ENCODE data around the gene SLC39A6.

DNA sequence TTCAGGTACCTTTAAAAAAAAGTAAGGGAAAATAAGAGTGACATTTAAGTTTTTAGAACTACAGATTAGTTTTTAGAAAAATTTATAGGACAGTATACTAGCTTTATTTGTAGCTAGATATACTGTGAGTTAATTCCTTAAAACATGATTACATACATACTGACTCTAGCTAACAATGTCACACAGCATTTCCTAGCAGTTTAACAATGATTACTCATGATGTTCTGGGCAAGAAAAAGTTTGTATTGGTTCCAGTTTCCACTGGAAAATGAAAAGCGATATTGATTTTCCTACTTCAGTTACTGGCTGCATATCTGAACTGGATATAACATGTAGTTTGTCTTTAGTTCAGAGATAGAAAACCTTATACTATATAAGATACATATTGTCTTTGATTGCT, 19.4 kb downstream of the SLC39A6 start:
- TF ChIP-seq HOXA7 (CRISPR knock-in tag; IDR thresholded peaks at IDR 0.05) (no peak), KDM4B (CRISPR knock-in tag; IDR thresholded peaks at IDR 0.05) (no peak), SP5 (CRISPR knock-in tag; IDR thresholded peaks at IDR 0.05; ENCODE audit: borderline replicate concordance, low read depth) (no peak), IKZF1 (IDR thresholded peaks at IDR 0.05) (no peak), RFX3 (CRISPR knock-in tag; IDR thresholded peaks at IDR 0.05) (no peak), TBP (CRISPR knock-in tag; IDR thresholded peaks at IDR 0.05) (no peak), ZMAT3 (CRISPR knock-in tag; conservative IDR thresholded peaks at IDR 0.05) (no peak), NBN (conservative IDR thresholded peaks at IDR 0.05) (no peak), ZNF263 (CRISPR knock-in tag; IDR thresholded peaks at IDR 0.05) (no peak), MXI1 (IDR thresholded peaks at IDR 0.05; ENCODE audit: borderline replicate concordance, low read depth, low read length) (no peak), ZBTB21 (CRISPR knock-in tag; IDR thresholded peaks at IDR 0.05) (no peak)
- TF ChIP-seq, protein P1, sequence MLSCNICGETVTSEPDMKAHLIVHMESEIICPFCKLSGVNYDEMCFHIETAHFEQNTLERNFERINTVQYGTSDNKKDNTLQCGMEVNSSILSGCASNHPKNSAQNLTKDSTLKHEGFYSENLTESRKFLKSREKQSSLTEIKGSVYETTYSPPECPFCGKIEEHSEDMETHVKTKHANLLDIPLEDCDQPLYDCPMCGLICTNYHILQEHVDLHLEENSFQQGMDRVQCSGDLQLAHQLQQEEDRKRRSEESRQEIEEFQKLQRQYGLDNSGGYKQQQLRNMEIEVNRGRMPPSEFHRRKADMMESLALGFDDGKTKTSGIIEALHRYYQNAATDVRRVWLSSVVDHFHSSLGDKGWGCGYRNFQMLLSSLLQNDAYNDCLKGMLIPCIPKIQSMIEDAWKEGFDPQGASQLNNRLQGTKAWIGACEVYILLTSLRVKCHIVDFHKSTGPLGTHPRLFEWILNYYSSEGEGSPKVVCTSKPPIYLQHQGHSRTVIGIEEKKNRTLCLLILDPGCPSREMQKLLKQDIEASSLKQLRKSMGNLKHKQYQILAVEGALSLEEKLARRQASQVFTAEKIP (CRISPR knock-in tag; IDR thresholded peaks at IDR 0.05; ENCODE audit: borderline replicate concordance) = no peak
- TF ChIP-seq, protein P2, sequence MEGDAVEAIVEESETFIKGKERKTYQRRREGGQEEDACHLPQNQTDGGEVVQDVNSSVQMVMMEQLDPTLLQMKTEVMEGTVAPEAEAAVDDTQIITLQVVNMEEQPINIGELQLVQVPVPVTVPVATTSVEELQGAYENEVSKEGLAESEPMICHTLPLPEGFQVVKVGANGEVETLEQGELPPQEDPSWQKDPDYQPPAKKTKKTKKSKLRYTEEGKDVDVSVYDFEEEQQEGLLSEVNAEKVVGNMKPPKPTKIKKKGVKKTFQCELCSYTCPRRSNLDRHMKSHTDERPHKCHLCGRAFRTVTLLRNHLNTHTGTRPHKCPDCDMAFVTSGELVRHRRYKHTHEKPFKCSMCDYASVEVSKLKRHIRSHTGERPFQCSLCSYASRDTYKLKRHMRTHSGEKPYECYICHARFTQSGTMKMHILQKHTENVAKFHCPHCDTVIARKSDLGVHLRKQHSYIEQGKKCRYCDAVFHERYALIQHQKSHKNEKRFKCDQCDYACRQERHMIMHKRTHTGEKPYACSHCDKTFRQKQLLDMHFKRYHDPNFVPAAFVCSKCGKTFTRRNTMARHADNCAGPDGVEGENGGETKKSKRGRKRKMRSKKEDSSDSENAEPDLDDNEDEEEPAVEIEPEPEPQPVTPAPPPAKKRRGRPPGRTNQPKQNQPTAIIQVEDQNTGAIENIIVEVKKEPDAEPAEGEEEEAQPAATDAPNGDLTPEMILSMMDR (CRISPR knock-in tag; IDR thresholded peaks at IDR 0.05) = no peak
- TF ChIP-seq, protein P3, sequence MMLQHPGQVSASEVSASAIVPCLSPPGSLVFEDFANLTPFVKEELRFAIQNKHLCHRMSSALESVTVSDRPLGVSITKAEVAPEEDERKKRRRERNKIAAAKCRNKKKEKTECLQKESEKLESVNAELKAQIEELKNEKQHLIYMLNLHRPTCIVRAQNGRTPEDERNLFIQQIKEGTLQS (CRISPR knock-in tag; IDR thresholded peaks at IDR 0.05) = no peak
